GM12878 (cell line): ENCODE measurements around the gene DLEC1.

Source experiments
- POLR2A ChIP-seq: IDR thresholded peaks from 2 replicates; pipeline ENCODE4 v1.6.1; 2011; ENCODE audit warnings: low read depth, mild to moderate bottlenecking, low read length
- STAT3 ChIP-seq: IDR thresholded peaks from 2 replicates; pipeline ENCODE4 v1.6.1; 2011; ENCODE audit warnings: low read depth, low read length, improper control_type of control experiment

DNA sequence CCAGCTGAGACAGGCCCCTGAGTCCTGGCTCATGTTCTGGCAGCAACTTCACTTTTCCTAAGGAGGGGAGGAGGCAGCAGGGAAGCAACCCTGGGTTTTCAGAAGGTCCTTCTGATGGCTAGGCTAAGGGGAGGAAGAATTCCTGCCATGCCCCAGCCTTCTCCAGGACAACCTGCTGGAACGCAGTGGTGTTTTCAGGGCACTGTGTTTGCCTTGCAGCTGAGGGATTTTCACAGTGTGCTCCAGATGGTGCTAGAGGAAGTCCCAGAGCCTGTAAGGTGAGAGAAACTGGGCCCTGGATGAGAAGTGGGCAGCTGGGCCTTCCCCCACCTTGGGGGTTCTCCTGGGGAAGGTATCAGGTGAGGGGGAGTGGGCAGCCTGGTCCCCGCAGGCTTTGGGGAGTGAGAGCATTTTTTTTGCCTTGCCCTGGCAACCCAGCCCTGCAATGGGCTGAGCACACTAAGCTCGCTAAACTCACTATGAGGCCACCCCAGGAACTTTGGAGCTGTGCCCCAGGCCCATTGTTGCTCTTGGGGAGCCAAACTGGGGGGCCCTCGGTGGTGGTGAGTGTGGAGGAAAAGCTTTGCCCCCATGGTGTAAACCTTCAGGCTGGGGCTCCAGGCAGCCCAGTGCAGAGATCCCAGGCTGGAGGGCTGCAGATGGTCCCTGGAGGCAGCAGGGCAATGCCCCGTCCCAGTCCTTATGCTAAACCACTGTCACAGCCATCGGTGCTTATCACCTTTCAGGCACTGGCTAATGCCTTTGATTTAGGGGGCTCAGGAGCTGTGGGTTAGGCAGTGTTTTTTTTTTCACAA is 56.9 kb downstream of the DLEC1 start:
- TF ChIP-seq POLR2A (no peak), STAT3 (no peak)
